Activated T-cell treated with anti-CD3 and anti-CD28 coated beads, Interleukin-2, amount 50 U/mL, for 24 hours (primary cell): ENCODE data around the gene IRF2BPL.

Experiments used
- DNase-seq: peaks from one replicate; pipeline ENCODE4 v3.0.0-alpha.2; 2020
- H3K27ac Mint-ChIP-seq: 2 replicates; pipeline ENCODE4 v1.8.0; 2020; ENCODE audit warnings: mild to moderate bottlenecking, mixed read lengths
- H3K27me3 Mint-ChIP-seq: 2 replicates; pipeline ENCODE4 v1.8.0; 2020; ENCODE audit warnings: mixed read lengths
- H3K36me3 Mint-ChIP-seq: 2 replicates; pipeline ENCODE4 v1.8.0; 2020; ENCODE audit warnings: low read depth, mixed read lengths
- H3K4me1 Mint-ChIP-seq: 2 replicates; pipeline ENCODE4 v1.8.0; 2020; ENCODE audit warnings: low read depth, mixed read lengths
- H3K4me3 Mint-ChIP-seq: 2 replicates; pipeline ENCODE4 v1.8.0; 2020; ENCODE audit warnings: mild to moderate bottlenecking, moderate library complexity, mixed read lengths
- H3K9me3 Mint-ChIP-seq: 2 replicates; pipeline ENCODE4 v1.8.0; 2020; ENCODE audit warnings: mixed read lengths

The IRF2BPL gene

GRCh38 chr14:77061630-77062257, 33.2 kb upstream of the IRF2BPL start:
- H3K27ac Mint-ChIP-seq: no peak overlapping the region
- peaks cover 5% of the 10 kb centered on the region for H3K4me1 Mint-ChIP-seq
- no peaks in the 10 kb centered on the region for H3K9me3 Mint-ChIP-seq
- no peaks in the 10 kb centered on the region for H3K27me3 Mint-ChIP-seq
- DNase-seq: no peak
- H3K36me3 Mint-ChIP-seq: no peaks in the 10 kb centered on the region
- no peak overlapping the region for H3K4me3 Mint-ChIP-seq

- Mint-ChIP-seq H3K4me1 (peaks cover 10% of the 10 kb centered on the region), H3K27me3 (no peaks in the 10 kb centered on the region), H3K9me3 (no peaks in the 10 kb centered on the region), H3K27ac (no peak overlapping the region), H3K4me3 (no peak overlapping the region), H3K36me3 (no peaks in the 10 kb centered on the region)
- no peak for DNase-seq
Observed at GRCh38 chr14:77059276-77059915, 30.9 kb upstream of the IRF2BPL start.

GRCh38 chr14:77058785-77059184, 30.3 kb upstream of the IRF2BPL start:
- H3K27me3 Mint-ChIP-seq: no peaks in the 10 kb centered on the region
- H3K4me3 Mint-ChIP-seq: no peak overlapping the region
- H3K27ac Mint-ChIP-seq: no peak overlapping the region
- DNase-seq: no peak
- no peaks in the 10 kb centered on the region for H3K9me3 Mint-ChIP-seq
- peaks cover 10% of the 10 kb centered on the region for H3K4me1 Mint-ChIP-seq
- H3K36me3 Mint-ChIP-seq: no peaks in the 10 kb centered on the region

- peaks cover 15% of the 10 kb centered on the region for H3K4me1 Mint-ChIP-seq
- H3K4me3 Mint-ChIP-seq: no peak overlapping the region
- DNase-seq: no peak
- no peak overlapping the region for H3K27ac Mint-ChIP-seq
- no peaks in the 10 kb centered on the region for H3K9me3 Mint-ChIP-seq
- no peaks in the 10 kb centered on the region for H3K27me3 Mint-ChIP-seq
- H3K36me3 Mint-ChIP-seq: no peaks in the 10 kb centered on the region
Observed at GRCh38 chr14:77058117-77058516, 29.6 kb upstream of the IRF2BPL start.

- Mint-ChIP-seq H3K4me1 (peaks cover 21% of the 10 kb centered on the region), H3K36me3 (no peaks in the 10 kb centered on the region), H3K9me3 (no peaks in the 10 kb centered on the region), H3K27ac (no peak overlapping the region), H3K27me3 (no peaks in the 10 kb centered on the region), H3K4me3 (no peak overlapping the region)
- no peak for DNase-seq
Observed at GRCh38 chr14:77055981-77056380, 27.5 kb upstream of the IRF2BPL start.

GRCh38 chr14:77055306-77055705, 26.8 kb upstream of the IRF2BPL start:
- Mint-ChIP-seq H3K4me1 (peaks cover 21% of the 10 kb centered on the region), H3K9me3 (no peaks in the 10 kb centered on the region), H3K36me3 (no peaks in the 10 kb centered on the region), H3K27ac (peak overlapping the region; percentile 69), H3K27me3 (no peaks in the 10 kb centered on the region), H3K4me3 (no peak overlapping the region)
- no peak for DNase-seq

- Mint-ChIP-seq H3K4me1 (peaks cover 16% of the 10 kb centered on the region), H3K27ac (no peak overlapping the region), H3K9me3 (no peaks in the 10 kb centered on the region), H3K4me3 (no peak overlapping the region), H3K27me3 (no peaks in the 10 kb centered on the region), H3K36me3 (no peaks in the 10 kb centered on the region)
- peak; percentile 86 for DNase-seq
Observed at GRCh38 chr14:77053046-77053841, 24.7 kb upstream of the IRF2BPL start.

- H3K4me1 Mint-ChIP-seq: peaks cover 17% of the 10 kb centered on the region
- peak overlapping the region; percentile 26 for H3K27ac Mint-ChIP-seq
- no peaks in the 10 kb centered on the region for H3K27me3 Mint-ChIP-seq
- no peaks in the 10 kb centered on the region for H3K36me3 Mint-ChIP-seq
- DNase-seq: no peak
- no peak overlapping the region for H3K4me3 Mint-ChIP-seq
- H3K9me3 Mint-ChIP-seq: no peaks in the 10 kb centered on the region
Observed at GRCh38 chr14:77052281-77053044, 24.0 kb upstream of the IRF2BPL start.

GRCh38 chr14:77051116-77051515, 22.6 kb upstream of the IRF2BPL start:
- no peaks in the 10 kb centered on the region for H3K27me3 Mint-ChIP-seq
- peaks cover 27% of the 10 kb centered on the region for H3K4me1 Mint-ChIP-seq
- H3K4me3 Mint-ChIP-seq: no peak overlapping the region
- no peaks in the 10 kb centered on the region for H3K36me3 Mint-ChIP-seq
- no peak overlapping the region for H3K27ac Mint-ChIP-seq
- no peak for DNase-seq
- no peaks in the 10 kb centered on the region for H3K9me3 Mint-ChIP-seq

- H3K4me1 Mint-ChIP-seq: peaks cover 49% of the 10 kb centered on the region
Observed at GRCh38 chr14:77046721-77047120, 18.2 kb upstream of the IRF2BPL start.

GRCh38 chr14:77045238-77046162, 17.0 kb upstream of the IRF2BPL start:
- peaks cover 61% of the 10 kb centered on the region for H3K4me1 Mint-ChIP-seq
- H3K36me3 Mint-ChIP-seq: no peaks in the 10 kb centered on the region
- H3K4me3 Mint-ChIP-seq: no peak overlapping the region
- H3K27me3 Mint-ChIP-seq: no peaks in the 10 kb centered on the region
- no peak for DNase-seq
- H3K9me3 Mint-ChIP-seq: no peaks in the 10 kb centered on the region
- H3K27ac Mint-ChIP-seq: no peak overlapping the region

More at GRCh38 chr14:77046721-77047120, 18.2 kb upstream of the IRF2BPL start:
- no peaks in the 10 kb centered on the region for H3K9me3 Mint-ChIP-seq
- H3K27me3 Mint-ChIP-seq: no peaks in the 10 kb centered on the region
- H3K27ac Mint-ChIP-seq: no peak overlapping the region
- DNase-seq: no peak
- no peaks in the 10 kb centered on the region for H3K36me3 Mint-ChIP-seq
- H3K4me3 Mint-ChIP-seq: no peak overlapping the region

GRCh38 chr14:77044783-77045237, 16.3 kb upstream of the IRF2BPL start:
- no peak for DNase-seq
- H3K9me3 Mint-ChIP-seq: no peaks in the 10 kb centered on the region
- no peaks in the 10 kb centered on the region for H3K27me3 Mint-ChIP-seq
- peaks cover 66% of the 10 kb centered on the region for H3K4me1 Mint-ChIP-seq
- no peak overlapping the region for H3K4me3 Mint-ChIP-seq
- H3K36me3 Mint-ChIP-seq: no peaks in the 10 kb centered on the region
- H3K27ac Mint-ChIP-seq: no peak overlapping the region

- Mint-ChIP-seq H3K27me3 (no peaks in the 10 kb centered on the region), H3K9me3 (no peaks in the 10 kb centered on the region), H3K27ac (peak overlapping the region; percentile 88), H3K36me3 (no peaks in the 10 kb centered on the region), H3K4me3 (no peak overlapping the region), H3K4me1 (peaks cover 73% of the 10 kb centered on the region)
- no peak for DNase-seq
Observed at GRCh38 chr14:77043984-77044485, 15.5 kb upstream of the IRF2BPL start.
